ENCODE measurements around the gene ARHGEF18.
A peak's percentile ranks its signal among the peaks of the same experiment; 100 is the strongest.
"Not testable (repeated sequence)": the region's sequence is repeated elsewhere in the genome, so short reads cannot be mapped to it uniquely, and the experiment has no call there.

The ARHGEF18 gene

DNA sequence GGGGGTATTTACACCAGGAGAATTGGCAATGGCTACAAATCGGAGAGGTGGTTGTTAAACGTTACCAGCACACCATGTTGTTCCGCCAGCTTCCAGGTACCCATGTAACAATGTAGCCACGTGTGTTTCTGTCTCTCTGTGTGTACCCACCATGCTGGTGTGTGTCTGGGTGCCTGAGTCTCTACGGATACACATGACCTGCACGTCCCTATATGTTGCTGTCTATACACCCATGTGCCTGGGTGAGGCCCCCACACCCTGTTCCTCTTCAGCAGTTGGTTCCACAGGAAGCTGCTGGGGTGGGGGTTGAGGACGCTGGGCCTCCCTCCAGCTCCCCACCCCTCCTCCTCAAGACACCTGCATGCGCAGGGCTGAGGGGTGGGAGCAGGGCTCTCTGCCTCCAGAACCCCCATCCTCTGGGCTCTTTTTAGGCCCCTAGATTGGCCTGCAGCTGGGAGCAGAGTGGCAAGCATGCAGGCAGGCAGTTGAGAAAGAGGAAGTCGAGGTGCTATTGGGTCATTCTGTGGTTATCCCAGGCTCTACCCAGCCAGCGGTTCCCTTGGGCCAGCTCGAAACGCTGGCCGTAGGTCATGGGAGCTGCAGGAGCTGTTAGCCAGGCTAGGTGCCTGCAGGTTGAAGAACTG, at the start of gene ARHGEF18:
Gene ARHGEF18 (plus strand): TSS at position 351 of the 644 bp plus-strand sequence. CDS start 13,954 bp downstream, outside the sequence.
- DNase-seq: peak; percentile 83

DNA sequence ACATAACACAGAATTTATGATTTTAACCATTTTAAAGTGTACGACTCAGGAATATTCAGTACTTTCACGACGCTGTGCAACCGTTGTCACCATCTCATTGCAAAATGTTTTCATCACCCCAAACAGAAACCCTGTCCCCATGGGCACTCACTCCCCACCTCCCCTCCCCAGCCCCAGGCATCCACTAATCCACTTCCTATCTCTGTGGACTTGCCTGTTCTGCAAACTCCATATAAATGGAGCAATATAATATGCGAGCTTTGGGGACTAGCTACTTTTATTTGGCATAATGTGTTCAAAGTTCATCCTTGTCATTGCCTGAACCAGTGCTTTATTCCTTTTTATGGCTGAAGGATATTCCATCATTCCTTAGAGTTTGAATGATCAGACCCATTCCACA, 47.2 kb upstream of the ARHGEF18 start:
- DNase-seq: no peak

DNA sequence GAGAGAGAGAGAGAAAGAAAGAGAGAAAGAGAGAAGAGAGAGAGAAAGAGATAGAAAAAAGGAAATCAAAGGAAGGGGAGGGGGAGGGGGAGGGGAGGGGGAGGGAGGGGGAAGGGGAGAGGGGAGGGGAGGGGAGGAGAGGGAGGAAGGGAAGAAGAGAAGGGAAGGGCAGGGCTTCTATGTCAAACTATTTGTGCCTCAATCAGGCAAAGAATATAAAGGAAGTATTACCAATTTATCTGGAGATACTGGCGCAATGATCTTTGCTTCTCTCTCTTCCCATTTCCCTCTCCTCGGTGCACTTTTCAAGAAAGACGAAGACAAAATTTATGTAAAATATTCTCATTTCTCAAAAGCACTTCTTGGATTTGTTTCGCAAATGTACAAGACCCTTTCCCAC, 45.3 kb upstream of the ARHGEF18 start:
- no peak for DNase-seq

DNA sequence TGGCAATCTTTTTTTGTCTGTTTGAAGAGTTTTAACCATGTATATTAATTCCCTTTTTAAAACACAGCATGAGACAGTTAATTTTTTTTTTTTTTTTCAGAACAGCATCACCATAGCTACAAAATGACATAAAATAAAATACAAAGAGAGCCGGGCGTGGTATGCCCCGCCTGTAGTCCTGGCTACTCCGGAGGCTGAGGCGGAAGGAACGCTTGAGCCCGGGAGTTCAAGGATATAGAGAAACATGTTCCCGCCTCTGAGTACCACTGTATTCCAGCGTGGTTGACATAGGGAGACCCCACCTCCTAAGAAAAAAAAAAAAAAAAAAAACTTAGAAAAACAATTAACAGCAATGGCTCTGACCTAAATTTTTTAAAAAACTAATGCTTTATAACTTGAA, 44.5 kb upstream of the ARHGEF18 start:
- DNase-seq: no peak

DNA sequence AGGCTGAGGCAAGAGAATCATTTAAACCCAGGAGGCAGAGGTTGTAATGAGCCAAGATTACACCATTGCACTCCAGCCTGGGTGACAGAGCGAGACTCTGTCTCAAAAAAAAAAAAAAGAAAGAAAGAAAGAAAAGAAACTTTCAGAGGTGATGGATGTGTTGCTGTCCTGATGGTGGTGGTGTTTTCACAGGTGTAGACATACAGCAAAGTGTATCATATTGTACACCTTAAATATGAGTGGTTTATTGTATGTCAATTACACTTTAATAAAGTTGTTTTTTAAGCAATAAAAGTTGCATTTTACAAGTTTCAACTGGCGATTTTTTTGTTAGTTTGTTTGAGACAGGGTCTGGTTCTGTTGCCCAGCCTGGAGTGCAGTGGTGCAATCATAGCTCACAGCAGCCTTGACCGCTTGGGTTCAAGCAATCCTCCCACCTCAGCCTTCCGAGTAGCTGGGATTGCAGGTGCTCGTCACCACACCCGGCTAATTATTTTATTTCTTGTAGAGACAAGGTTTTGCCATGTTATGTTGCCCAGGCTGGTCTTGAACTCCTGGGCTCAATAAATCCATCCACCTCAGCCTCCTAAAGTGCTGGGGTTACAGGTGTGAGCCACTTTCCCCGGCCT, 41.0 kb upstream of the ARHGEF18 start:
- no peak for DNase-seq

DNA sequence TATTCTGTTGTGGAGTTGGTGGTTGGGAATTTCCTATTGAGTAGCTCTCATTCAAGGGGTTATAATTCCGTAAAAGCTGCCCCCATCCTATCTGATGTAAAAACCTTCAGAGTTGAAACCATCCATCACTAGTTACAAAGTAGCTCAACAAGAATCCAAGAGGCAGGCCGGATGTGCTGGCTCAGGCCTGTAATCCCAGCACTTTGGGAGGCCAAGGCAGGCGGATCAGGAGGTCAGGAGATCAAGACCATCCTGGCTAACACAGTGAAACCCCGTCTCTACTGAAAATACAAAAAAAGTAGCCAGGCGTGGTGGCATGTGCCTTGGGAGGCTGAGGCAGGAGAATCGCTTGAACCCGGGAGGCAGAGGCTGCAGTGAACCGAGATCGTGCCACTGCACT, 40.4 kb upstream of the ARHGEF18 start:
- not testable (repeated sequence) for DNase-seq

DNA sequence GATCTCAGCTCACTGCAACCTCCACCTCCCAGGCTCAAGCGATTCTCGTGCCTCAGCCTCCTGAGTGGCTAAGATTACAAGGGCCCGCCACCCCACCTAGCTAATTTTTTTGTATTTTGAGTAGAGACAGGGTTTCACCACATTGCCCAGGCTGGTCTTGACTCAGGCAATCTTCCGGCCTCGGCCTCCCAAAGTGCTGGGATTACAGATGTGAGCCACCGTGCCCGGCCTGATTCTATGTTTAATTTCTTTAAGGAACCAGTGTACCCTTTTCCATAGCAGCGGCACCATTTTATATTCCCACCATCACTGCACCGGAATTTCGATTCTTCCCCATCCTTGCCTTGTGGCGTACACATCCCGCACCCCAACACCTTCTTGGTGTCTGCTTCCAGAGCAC, 36.8 kb upstream of the ARHGEF18 start:
- no peak for DNase-seq

DNA sequence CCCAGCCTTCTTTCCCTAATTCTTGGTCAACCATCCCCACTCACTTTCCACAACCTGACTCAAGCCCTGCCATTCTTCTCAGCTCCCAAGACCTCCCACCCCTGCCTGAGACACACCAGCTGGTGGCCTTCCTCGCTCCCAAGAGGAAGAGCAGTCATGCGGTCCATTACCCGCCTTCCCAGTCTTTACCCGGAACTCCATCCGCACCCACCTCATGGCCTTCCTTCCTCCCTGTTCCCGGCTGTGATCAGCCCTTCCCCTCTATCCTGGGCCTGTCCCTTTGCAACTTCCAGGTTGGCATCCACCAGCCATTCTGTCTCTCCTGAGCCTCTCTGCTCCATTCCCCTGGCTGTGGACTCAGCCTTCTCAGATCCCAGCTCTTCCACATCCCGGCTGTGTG, 35.9 kb upstream of the ARHGEF18 start:
- no peak for DNase-seq

DNA sequence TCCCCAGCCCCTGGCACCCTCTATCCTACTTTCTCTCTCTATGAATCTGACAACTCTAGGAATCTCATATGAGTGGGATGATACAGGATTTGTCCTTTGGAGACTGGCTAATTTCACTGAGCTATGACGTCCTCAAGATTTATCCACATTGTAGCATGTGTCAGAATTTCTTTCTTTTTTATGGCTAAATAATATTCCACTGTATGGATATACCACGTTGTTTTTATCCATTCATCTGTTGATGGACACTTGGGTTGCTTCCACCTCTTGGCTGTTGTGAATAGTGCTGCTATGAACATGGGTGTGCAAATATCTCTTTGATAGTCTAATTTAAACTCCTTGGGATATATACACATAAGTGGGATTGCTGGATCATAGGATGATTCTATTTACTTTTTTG, 30.6 kb upstream of the ARHGEF18 start:
- no peak for DNase-seq

DNA sequence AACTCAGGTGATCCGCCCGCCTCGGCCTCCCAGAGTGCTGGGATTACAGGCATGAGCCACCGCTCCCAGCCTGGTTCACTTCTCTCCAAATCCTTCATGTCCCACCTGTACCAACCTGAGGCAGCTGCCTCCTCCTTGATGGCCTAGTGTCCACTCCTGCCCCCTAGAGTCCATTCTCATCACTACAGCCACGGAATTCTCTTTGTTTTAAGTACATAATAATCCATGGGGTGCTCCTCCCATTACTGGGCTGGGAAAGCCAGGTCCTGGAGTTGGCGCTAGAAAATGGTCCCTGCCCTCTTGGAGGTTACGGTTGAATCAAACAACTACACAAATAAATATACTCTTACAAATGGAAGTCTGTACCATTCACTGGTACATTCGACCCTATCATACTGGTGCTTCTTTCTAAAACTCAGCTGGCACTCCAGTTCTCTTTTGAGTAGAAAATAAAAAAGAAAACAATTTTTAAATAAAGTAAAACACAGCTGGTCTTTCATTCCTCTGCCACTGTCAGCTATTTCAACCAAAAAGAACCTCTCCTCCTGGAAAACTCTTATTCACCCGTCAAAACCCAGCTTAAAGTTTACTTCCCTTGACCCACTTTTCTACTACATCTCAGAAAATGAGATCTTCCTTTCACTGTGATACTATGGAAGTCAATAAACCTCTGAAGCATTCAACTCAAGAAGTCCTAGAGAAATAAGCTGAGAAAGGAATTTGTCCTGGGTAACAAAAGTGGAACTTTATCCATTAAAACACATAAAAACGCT, 22.4 kb upstream of the ARHGEF18 start:
- peak; percentile 51 for DNase-seq

DNA sequence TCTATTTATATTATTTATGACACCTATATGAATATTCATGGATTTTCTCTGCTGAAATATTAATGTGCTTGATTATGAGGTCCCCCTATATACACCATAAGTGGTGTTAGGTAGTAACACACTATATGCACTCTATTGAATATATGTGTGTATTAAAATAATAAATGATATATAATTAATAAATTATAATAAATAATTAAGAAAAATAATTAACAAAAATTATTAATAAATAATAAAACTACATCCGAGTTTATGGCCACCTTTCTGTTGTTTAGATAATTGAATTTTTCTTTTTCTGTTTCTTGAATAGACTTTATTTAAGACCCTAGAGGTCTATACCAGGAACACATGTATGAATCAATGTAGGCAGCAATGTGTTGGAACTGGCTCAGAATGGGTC, 20.9 kb upstream of the ARHGEF18 start:
- no peak for DNase-seq

DNA sequence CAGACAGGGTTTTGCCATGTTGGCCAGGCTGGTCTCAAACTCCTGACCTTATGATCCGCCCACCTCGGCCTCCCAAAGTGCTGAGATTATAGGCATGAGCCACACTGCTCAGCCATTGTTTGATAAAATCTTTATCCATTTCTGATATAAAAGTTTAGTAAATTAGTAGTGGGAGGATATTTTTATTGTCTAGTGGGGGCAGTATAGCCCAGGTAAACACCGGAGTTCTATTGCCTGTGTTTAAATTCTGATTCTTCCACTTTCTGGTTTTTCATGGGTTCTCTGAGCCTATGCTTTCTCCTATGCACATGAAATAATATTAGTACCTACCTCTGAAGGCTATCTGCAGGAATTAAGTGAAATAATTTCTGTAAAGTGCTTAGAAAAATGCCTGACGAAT, 20.1 kb upstream of the ARHGEF18 start:
- no peak for DNase-seq

DNA sequence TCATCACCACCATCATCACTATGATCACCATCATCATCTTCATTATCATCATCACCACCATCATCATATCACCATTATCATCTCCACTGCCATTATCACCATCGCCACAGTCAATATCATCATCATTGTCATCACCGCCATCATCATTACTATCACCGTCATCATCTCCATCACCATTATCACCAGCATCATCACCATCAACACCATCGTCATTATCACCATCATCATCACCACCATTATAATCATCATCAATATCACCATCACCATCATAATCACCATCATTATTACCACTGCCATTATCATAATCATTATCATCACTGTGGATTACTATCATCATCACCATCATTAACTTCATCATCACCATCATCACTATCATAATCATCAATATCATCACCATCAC, 17.3 kb upstream of the ARHGEF18 start:
- DNase-seq: no peak

DNA sequence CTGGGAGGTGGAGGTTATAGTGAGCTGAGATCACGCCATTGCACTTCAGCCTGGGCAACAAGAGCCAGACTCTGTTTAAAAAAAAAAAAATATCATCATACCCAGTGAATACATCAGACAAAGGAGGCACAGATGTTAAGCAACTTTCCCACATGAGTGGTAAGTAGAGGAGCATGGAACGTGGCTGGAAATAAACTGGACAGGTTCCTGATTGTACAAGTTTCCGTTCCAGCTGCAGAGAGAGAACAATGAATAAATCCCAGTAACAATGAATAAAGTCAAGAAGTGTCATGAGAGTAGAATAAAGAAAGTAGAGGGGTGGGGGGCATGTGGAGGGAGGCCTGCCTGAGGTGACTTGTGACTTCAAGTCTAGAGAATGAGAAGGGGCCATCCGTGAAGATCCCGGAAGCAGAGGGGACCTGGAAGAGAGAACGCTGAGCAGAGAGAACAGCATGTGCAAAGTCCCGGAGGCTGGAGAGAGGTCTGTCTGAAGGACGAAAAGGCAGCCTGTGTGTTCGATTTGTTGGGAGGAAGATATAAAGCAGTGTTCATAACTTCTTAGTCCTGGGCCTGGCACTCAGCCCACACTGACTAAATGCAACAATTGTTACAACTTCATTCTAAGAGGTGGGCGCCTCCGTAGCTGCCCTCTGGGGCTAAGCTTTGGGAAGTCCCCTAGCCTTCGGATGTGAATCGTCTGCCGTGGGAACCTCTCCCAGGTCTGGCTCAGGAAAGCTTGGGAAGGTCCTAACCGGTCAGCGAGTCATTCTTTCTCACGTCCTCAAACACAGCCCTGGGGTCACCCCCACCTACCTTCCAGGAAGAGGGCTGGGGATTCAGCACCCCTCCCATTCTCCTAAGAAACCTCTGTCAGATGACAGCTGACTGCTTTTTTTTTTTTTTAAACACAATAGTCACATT, 15.3 kb upstream of the ARHGEF18 start:
- DNase-seq: no peak

DNA sequence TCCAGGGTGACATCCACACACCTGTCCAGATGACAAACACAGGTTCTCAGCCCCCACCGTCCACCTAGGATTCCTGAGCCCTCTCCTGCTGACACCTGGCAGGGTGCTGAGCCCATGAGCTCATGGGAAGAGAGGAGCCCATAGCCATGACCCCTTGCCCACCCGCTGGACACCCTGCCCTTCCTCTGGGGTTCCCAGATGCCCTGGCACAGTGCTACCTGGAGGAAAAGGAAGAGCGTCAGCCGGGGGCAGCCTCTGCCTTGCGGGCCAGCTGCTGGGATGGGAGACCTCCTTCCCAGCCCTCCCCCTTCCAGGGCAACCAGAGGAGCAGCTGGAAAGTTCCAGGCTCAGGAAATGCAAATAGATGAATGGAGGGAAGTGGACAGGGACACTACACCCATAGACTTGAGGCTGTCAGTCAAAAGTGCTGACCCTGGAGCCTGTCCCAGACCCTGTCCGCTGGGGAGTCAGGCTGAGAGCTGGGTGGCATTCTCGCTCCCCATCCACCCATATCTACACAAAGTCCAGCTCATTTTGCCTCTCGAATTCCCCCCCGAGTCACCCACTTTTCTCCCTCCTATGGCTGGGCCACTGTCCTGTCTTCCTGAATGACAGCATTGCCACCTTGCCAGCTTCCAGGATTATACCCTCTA, 12.3 kb upstream of the ARHGEF18 start:
- no peak for DNase-seq

DNA sequence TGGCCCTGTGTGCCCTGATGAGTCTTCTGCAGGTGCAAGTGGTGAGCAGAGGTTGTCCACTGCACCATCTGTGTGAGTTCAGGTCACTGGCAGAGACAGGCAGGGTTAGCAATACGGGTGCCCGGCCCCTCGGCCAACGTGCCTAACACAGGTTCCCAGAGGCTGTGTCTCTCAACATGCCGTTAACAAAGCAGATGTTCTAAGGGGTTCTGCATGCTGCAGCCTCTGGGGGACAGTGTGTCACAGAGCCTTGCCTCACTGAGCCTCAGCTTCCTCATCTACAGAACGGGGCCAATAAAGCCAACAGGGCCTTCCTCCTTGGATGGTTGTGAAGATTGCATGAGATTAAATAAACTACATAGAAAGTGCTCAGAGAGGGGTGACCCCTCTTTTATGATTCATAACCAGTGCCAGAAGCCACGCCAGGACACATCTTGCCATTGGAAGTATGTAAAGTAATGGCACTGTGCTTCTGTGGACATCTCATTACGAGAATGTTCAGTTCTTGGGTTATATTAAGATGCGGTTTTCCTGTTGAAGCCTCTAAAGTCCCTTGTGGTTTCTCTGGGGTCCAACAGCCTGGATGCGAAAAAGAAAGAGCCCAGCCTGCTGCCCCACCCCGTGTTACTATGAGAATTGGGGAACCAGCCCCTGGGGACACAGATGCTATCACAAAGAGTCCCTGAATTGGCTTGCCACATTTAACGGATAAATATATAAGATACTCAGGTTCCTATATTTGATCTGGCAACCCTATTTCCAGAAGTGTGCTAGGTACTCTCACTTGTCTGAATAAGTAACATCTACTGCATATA, 11.2 kb upstream of the ARHGEF18 start:
- DNase-seq: no peak

DNA sequence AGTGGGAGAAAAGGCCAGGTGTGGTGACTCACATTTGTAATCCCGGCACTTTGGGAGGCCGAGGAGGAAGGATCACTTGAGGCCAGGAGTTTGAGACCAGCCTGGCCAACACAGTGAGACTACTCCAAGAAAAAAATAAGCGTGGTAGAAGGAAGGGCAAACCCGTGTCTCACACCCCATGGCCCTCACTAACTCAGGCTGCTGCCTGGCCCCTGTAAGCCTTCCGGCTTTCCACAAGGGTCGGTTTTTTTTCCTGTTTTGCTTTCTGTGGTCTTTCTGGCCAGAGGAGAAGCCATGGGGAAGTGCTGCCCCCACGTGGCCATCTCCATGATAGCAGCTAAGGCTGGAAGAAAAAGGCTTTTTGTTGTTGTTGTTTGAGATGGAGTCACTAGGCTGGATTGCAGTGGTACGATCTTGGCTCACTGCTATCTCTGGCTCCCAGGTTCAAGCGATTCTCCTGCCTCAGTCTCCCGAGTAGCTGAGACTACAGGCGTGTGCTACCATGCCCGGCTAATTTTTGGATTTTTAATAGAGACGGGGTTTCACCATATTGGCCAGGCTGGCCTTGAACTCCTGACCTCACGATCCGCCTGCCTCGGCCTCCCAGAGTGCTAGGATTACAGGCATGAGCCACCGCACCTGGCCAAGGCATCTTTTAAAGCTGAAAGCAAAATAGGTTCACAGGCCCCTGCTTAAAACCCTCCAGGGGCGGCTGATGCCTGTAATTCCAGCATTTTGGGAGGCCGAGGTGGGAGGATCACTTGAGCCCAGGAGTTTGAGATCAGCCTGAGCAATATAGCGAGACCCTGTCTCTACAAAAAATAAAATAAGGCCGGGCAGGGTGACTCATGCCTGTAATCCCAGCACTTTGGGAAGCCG, 7.5 kb upstream of the ARHGEF18 start:
- DNase-seq: peak; percentile 91

DNA sequence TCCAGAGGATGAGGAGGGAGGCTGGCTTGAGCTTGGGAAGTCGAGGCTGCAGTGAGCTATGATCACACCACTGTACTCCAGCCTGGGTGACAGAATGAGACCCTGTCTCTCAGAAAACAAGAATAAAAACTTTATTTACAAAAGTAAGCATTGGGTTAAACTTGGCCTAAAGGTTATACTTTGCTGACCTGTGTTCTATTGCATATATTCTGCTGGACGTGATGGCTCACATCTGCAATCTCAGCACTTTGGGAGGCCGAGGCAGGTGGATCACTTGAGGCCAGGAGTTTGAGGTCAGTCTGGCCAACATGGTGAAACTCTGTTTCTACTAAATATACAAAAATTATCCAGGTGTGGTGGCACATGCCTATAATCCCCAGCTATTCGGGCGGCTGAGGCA, 6.6 kb upstream of the ARHGEF18 start:
- no peak for DNase-seq

DNA sequence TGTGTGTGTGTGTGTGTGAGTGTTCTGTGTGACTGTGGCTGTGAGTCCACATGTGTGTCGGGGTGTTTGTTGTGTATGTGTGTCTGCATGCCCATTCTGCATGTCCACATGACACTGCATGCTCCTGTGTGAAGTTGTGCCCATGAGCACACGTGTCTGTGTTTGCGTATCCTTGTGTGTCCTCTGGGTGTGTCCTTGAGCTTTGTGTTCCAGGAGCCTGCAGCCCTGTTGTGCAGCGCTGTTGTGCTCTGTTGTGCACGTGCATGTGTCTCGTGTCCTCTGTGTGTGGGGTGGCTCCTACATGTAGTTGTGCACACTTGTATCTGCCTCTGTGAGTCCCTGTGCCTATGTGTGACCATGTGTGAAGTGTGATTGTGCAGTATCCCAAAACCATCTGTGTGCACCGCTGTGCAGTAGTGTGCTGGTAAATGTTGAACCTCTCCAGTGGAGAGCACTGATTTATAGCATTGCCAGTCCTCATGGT, 2.2 kb upstream of the ARHGEF18 start:
- DNase-seq: peak; percentile 33

DNA sequence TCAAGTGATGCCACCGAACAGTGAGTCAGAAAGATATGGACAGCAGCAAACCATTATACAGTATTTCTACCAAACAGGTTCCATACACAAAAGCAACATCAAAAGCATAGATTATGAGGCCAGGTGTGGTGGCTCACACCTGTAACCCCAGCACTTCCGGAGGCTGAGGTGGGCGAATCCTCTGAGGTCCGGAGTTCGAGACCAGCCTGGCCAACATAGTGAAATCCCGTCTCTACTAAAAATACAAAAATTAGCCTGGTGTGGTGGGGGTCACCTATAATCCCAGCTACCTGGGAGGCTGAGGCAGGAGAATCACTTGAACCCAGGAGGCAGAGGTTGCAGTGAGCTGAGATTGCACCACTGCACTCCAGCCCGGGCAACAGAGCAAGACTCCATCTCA, 1.7 kb upstream of the ARHGEF18 start:
- DNase-seq: peak; percentile 44

All from CD4-positive, alpha-beta T cell treated with Interleukin-17A for 4 hours (primary cell).